Choroid plexus epithelial cell (primary cell): ENCODE data around the gene SYT15.
A peak's percentile ranks its signal among the peaks of the same experiment; 100 is the strongest.

ENCODE experiments used
- DNase-seq: peaks from one replicate; pipeline ENCODE4 v3.0.0-alpha.2; 2010; ENCODE audit warnings: low read depth
- H3K4me3 ChIP-seq: 2 replicates; pipeline ENCODE4 v1.5.1; 2011; ENCODE audit warnings: low read depth, mild to moderate bottlenecking, control low read depth, low read length, moderate library complexity
- TF ChIP-seq, protein P1 (sequence below): conservative IDR thresholded peaks from 2 replicates; pipeline ENCODE4 v1.5.1; 2011; ENCODE audit warnings: low read depth, mild to moderate bottlenecking, control low read depth, inconsistent platforms, low read length, moderate library complexity

SYT15 gene

GRCh38 chr10:46542567-46543465, 36.1 kb upstream of the SYT15 start:
- no peak overlapping the region for H3K4me3 ChIP-seq
- DNase-seq: no peak
- TF ChIP-seq, protein P1, sequence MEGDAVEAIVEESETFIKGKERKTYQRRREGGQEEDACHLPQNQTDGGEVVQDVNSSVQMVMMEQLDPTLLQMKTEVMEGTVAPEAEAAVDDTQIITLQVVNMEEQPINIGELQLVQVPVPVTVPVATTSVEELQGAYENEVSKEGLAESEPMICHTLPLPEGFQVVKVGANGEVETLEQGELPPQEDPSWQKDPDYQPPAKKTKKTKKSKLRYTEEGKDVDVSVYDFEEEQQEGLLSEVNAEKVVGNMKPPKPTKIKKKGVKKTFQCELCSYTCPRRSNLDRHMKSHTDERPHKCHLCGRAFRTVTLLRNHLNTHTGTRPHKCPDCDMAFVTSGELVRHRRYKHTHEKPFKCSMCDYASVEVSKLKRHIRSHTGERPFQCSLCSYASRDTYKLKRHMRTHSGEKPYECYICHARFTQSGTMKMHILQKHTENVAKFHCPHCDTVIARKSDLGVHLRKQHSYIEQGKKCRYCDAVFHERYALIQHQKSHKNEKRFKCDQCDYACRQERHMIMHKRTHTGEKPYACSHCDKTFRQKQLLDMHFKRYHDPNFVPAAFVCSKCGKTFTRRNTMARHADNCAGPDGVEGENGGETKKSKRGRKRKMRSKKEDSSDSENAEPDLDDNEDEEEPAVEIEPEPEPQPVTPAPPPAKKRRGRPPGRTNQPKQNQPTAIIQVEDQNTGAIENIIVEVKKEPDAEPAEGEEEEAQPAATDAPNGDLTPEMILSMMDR: no peak

DNA sequence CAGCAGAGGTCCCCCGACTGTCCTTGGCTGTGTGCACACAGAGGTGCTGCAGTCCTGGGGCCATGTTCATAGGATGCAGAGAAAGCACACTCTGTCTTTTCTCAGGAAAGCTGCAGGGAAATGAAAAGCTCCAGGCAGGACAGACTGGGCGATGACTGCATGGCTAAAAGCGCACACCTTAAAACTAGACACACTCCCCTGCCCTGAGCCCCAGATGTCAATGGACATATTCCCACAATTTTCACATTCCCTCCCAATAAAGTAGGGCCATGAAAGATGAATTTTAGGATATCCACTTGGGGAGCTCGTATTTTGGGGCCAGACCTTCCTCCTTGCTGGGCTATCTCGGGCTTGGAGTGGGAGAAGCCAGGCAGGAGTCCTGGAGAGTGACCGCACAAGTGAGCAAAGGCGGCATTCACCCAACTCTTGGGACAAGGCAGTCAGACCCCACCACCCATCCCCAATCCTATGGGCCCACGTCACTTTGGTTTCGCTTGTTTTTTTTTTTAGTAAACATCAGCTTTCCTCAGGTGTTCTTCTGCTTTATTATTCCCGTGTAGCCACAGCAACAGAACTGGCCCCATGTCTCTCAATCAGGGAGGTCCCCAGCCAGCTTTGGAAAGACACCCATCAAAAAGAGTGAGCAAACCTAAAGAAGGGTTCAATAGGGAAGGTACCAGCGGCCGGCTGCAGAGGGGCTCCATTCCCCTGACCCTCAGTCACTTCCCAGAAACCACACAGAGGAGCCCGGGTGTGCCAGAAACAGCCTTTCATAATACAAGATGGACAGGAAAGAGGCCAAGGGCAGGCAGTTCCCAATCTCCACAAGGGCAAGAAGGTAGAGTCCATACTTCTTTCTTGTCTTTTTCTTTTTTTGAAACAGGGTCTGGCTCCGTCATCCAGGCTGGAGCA, 35.2 kb upstream of the SYT15 start:
- H3K4me3 ChIP-seq: no peak overlapping the region
- DNase-seq: no peak
- TF ChIP-seq, protein P1: no peak

- TF ChIP-seq, protein P1: peak; percentile 80
- no peak overlapping the region for H3K4me3 ChIP-seq
- DNase-seq: peak; percentile 57
Measured at GRCh38 chr10:46544989-46545791, 33.7 kb upstream of the SYT15 start.

GRCh38 chr10:46545861-46546590, 32.9 kb upstream of the SYT15 start:
- DNase-seq: no peak
- TF ChIP-seq, protein P1: no peak
- no peak overlapping the region for H3K4me3 ChIP-seq

DNA sequence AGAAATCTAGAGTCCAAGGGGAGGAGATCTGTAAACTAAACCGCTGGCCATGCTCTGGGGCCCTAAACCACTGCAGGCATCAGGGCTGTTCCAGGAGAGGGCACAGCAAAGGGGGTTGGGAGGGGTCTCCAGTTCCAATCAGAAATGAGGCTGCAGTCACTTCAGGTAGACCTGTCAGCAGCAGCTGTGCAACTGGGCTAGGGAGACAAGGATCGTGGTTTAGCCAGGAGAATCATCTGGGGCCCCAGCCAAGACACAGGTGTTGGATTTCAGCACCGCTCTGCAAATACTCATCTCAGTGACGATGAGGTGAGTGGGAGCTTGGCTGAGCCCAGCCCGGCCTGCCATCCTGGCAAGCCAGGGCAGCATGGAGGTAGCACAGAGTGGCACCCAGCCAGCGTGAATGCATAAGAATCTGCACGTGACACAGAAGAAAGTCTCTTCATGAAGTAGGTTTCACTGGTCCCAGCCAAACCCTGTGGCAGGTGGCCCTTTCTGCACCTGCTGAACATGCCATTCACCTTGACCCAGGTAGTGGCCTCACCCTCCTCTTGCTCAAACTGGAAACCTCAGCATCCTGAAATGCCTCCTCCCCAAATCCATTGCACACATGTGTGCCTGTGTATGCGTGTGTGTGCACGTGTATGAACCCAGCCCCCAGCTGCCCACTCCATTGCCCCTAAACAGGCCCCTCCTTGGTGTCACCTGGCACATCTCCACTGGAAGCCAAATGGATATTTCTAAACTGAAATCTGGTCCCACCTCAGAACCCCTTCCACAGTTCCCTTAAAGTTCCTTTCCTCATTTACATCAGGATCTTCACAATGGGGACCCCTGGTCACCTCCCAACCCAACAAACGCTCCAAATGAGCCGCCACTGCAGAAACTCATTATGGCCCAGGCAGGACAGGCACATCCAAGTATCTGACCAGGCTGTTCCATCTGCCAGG, 32.1 kb upstream of the SYT15 start:
- H3K4me3 ChIP-seq: no peak overlapping the region
- no peak for DNase-seq
- TF ChIP-seq, protein P1: no peak
